Activated CD4-positive, CD25-positive, alpha-beta regulatory T cell treated with anti-CD3 and anti-CD28 coated beads, Interleukin-2, amount 50 U/mL, for 72 hours (primary cell): ENCODE data around the gene MARK3.

Source experiments
- DNase-seq: peaks from one replicate; pipeline ENCODE4 v3.0.0; 2021

The MARK3 gene

GRCh38 chr14:103396463-103396862 lies 11.2 kb downstream of the MARK3 start:
- DNase-seq = no peak

GRCh38 chr14:103398427-103399195 lies 13.4 kb downstream of the MARK3 start:
- no peak for DNase-seq

- DNase-seq = no peak
Observed at GRCh38 chr14:103400537-103400936, 15.3 kb downstream of the MARK3 start.

- no peak for DNase-seq
Observed at GRCh38 chr14:103401223-103402214, 16.3 kb downstream of the MARK3 start.

- no peak for DNase-seq
Observed at GRCh38 chr14:103402695-103403094, 17.5 kb downstream of the MARK3 start.

- no peak for DNase-seq
Observed at GRCh38 chr14:103404032-103404918, 19.1 kb downstream of the MARK3 start.

- no peak for DNase-seq
Observed at GRCh38 chr14:103404920-103405319, 19.7 kb downstream of the MARK3 start.

- DNase-seq = no peak
Observed at GRCh38 chr14:103408491-103409155, 23.4 kb downstream of the MARK3 start.

GRCh38 chr14:103416916-103417315 lies 31.7 kb downstream of the MARK3 start:
- DNase-seq = no peak

- DNase-seq = no peak
Observed at GRCh38 chr14:103418481-103418818, 33.2 kb downstream of the MARK3 start.

- no peak for DNase-seq
Observed at GRCh38 chr14:103421556-103421955, 36.3 kb downstream of the MARK3 start.

- DNase-seq = no peak
Observed at GRCh38 chr14:103423050-103423461, 37.8 kb downstream of the MARK3 start.

GRCh38 chr14:103427485-103428443 lies 42.5 kb downstream of the MARK3 start:
- DNase-seq = peak; percentile 34

GRCh38 chr14:103428723-103429556 lies 43.7 kb downstream of the MARK3 start:
- no peak for DNase-seq

- DNase-seq = no peak
Observed at GRCh38 chr14:103430358-103430757, 45.1 kb downstream of the MARK3 start.

- DNase-seq = no peak
Observed at GRCh38 chr14:103432627-103433026, 47.4 kb downstream of the MARK3 start.

- DNase-seq = no peak
Observed at GRCh38 chr14:103433916-103434563, 48.8 kb downstream of the MARK3 start.

GRCh38 chr14:103434868-103435442 lies 49.7 kb downstream of the MARK3 start:
- DNase-seq = no peak

- DNase-seq = no peak
Observed at GRCh38 chr14:103436533-103436932, 51.3 kb downstream of the MARK3 start.
